GM21723 (cell line): Measurements from ENCODE around the gene CTXND1.
"Not testable (repeated sequence)": the region's sequence is repeated elsewhere in the genome, so short reads cannot be mapped to it uniquely, and the experiment has no call there.

Experiments used
- ATAC-seq: cut with Tn5 transposase; IDR thresholded peaks from one replicate; pipeline ENCODE4 v1.9.1; 2021; ENCODE audit warnings: mild to moderate bottlenecking, moderate library complexity; ENCODE audit not compliant: unreplicated experiment

CTXND1 gene

GRCh38 chr15:80252121-80252518 lies at the start of gene CTXND1:
TSS of gene CTXND1 (minus strand) at chr15:80252213. CDS start at chr15:80201949, 50,264 bp downstream.
- ATAC-seq = no peak

GRCh38 chr15:80301472-80301871 lies 49.5 kb upstream of the CTXND1 start:
- ATAC-seq = no peak

DNA sequence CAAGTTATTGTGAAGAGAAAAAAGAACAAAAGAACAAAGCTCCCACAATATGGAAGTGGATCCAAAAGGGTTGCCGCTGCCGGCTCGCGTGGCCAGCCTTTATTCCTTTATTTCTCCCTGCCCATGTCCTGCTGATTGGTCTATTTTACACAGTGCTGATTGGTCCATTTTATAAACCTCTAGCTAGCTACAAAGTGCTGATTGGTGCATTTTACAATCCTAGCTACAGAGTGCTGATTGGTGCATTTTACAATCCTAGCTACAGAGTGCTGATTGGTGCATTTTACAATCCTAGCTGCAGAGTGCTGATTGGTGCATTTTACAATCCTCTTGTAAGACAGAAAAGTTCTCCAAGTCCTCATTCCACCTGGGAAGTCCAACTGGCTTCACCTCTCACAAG lies 43.8 kb upstream of the CTXND1 start:
- not testable (repeated sequence) for ATAC-seq

DNA sequence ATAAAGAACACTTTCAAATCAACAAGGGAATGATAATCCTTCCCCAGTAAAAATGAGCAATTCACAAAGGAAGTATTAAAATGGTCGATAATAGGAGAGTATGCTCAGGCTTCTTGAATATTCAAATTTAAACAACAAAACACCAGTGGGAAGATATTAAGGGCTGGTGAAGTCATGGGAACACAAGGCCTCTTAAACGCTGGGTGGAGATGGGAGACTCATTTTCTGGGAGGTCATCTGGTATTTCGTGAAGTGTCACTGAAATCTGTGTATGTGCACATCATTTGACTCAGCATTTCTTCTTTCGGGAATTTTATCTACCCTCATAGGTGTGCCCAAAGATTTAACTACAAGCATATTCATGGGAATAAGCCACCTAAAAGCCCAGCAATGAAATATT lies 40.1 kb upstream of the CTXND1 start:
- no peak for ATAC-seq

DNA sequence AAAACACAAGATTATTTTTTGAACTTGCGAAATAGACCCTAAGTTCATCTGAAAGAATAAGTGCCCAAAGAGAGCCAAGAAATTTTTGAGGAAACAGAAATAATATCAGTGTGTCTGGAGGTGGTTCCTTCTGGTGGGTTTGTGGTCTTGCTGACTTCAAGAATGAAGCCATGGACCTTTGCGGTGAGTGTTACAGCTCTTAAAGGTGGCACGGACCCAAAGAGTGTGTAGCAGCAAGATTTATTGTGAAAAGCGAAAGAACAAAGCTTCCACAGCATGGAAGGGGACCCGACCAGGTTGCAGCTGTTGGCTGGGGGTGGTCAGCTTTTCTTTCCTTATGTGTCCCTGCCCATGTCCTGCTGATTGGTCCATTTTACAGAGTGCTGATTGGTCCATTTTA lies 38.9 kb upstream of the CTXND1 start:
- not testable (repeated sequence) for ATAC-seq

DNA sequence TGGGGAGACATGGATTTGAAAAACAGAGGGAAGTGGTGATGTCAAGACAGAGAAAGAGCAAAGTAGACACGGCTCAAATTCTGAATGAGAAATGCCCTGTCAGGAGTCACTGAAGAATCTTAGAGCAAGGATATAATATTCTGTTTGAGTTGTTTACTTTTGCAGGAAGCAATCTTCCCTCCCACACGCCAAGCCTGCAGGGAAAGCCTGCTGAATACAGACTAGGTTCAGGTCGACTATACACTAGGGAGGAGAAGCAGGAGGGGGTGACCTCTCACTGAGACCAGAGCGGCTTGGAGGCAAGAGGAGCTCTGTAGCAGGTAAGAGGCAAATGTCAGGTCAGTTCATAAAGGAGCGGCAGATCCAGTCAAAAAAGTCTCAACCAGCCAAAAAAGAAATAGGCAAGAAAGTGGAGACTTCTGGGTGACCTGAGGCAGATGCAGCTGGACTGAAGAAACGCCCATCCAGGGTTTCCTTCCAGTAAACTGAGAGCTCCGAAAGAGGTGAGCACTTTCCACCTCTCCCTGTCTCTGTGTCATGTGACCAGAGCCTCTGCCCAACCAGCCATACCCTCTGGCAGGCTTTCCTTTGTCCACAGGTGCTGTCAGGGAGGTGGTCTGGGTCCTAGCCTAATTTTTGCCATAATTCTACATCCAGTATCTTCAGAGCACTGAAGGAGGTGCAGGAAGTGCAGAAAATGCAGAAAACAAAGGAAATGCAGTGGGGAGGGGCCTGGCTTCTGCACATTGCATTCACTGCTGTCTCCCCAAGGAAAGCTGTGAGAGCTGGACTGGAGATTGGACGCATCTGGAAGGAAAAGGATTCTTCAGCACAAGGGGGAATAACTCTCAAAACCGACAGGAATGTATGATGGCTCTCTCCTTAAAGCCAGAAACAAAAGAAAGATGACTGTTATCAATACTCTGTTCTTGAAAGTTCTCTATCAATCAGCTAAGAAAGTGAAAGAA lies 37.8 kb upstream of the CTXND1 start:
- no peak for ATAC-seq

DNA sequence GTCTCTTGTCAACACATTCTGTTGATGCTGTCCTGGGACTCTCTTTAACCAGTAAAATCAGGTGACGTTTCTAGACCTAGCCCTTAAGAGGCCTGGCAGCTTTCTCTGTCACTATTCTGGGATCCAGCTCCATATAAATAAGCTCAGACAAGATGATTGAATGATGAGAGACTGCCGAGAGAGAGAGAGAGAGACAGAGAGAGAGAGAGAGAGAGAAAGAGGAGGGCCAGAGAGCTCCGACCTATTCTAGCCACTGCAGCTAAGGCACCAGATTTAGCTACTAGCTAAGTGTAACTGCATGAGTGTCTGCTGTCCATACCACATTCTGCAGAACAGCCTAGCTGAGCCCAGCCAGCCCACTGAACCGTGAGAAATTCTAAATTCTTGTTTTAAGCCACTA lies 36.1 kb upstream of the CTXND1 start:
- ATAC-seq = no peak

GRCh38 chr15:80286055-80286454 lies 34.0 kb upstream of the CTXND1 start:
- ATAC-seq = no peak

GRCh38 chr15:80285379-80285778 lies 33.4 kb upstream of the CTXND1 start:
- no peak for ATAC-seq

DNA sequence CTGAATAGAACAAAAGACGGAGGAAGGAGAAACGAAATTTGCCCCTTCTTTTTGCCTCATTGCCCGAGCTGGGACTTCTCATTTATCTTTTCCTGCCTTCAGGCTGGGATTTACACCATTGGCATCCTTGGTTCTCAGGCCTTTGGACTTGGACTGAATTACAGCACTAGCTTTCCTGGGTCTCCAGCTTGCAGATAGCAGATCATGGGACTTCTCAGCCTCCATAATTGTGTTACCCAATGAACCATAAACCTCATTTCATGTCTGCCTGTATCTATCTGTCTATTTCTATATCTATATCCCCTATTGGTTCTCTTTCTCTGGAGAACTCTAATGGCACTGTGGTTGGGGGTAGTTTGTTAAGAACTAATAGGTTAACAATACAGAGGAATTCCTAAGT lies 31.5 kb upstream of the CTXND1 start:
- ATAC-seq = no peak

- no peak for ATAC-seq
Measured at GRCh38 chr15:80277147-80277546, 25.1 kb upstream of the CTXND1 start.

DNA sequence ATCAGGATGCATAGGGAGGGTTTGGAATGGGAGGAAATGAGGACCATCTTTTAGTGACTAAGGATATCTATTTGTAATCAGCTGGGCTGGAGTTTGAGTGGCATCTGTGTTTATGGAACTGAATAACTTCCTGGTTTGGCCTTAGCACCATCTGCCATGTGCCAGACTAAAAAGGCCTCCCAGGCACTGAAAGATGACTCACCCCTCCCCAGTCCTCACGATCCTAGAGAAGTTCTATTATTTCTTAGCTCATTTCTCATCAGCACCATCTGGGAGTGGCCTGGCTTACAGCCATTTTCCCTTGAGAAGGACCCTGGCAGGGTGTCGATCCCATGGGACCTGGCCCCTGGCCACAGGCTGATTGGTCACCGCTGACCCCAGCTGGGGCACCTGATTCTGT lies 23.9 kb upstream of the CTXND1 start:
- ATAC-seq = no peak

GRCh38 chr15:80274996-80275395 lies 23.0 kb upstream of the CTXND1 start:
- ATAC-seq = no peak

DNA sequence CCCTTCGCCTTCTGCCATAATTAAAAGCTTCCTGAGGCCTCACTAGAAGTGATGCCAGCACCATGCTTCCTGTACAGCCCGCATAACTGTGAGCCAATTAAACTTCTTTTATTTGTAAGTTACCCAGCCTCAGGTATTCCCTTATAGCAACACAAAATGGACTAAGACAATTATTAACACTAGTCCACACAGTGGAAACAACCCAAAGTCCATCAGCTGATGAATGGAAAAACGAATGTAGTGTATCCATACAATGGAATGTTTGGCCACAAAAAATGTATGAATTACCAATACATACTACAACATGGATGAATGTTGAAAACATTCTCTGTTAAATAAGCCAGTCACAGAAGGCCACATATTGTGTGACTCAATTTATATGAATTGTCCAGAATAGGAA lies 22.5 kb upstream of the CTXND1 start:
- ATAC-seq = no peak

GRCh38 chr15:80272987-80273386 lies 21.0 kb upstream of the CTXND1 start:
- ATAC-seq = no peak

- ATAC-seq = no peak
Measured at GRCh38 chr15:80270472-80270871, 18.5 kb upstream of the CTXND1 start.

DNA sequence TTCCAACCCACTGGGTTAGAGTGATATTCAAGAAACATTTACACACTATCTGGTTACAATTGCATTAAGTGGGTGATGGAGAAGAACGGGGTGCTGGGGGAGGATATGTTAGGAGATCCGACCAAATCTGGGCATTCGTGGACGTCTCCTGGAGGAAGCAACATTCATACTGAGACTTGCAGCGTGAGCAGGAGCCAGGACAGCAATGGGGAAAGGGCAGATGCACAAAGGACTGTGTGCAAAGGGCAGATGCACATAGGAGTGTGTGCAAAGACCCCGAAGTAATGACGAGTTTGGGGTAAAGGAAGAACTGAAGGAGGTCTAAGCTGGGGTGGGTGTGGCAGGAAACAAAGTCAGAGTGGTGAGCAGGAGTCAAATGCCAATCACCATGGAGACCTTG lies 16.1 kb upstream of the CTXND1 start:
- no peak for ATAC-seq

DNA sequence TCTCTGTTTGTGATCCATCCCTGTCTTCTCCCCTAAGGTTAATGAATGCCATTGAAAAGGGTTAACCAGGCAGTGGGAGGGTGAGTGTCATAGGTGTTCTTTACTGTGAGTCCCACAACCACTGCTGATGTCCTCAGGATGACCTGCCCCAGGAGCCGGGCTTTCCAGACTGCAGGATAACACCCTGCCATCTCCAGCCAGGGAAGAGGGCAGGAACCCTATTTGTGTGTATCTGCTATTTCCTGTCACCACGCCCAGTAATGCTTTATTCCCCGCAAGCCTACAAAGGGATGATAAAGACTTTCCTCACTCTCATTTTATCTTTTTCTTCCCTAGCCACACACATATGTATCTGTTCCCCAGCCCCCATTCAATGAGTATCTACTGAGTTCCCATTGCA lies 15.6 kb upstream of the CTXND1 start:
- no peak for ATAC-seq

- no peak for ATAC-seq
Measured at GRCh38 chr15:80266745-80267144, 14.7 kb upstream of the CTXND1 start.

- no peak for ATAC-seq
Measured at GRCh38 chr15:80266113-80266512, 14.1 kb upstream of the CTXND1 start.

DNA sequence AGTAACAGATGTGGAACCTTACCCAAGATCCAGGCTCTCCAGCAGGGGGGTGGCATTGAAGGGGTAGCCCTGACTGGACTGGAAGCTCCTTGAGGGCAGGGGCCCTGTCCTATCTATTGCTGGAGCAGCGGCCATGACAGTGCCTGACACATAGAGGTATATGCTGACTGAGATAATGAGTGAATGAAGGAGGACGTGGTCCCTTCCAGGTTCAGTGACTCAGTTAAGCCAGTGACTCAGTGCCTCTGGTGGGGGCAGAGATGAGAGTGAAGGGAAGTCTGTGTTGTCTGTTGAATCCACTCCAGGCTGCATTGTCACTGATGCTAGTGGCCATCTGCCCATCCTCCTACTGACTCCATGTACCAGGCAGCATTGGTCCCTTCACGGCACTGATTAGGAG lies 13.0 kb upstream of the CTXND1 start:
- ATAC-seq = no peak

- no peak for ATAC-seq
Measured at GRCh38 chr15:80264031-80264430, 12.0 kb upstream of the CTXND1 start.

DNA sequence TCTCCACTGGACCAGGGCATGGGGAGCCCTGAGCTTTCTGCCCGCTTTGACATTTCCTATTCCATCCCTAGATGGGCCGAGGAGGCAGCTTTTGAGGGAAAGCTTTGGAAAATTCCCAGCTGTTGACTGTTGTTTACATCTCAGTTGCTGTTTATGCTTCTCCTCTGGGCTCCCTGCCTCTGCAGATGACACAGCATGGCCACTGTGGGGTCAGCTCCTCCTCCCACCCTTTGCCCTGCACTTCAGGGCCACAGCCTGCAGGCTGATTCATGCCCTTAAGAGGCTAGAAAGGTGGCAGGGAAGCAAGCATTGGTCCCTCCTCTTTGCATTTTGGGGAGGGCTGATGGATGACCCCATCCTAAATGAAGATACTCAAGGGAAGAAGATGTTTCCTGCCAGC lies 8.5 kb upstream of the CTXND1 start:
- no peak for ATAC-seq
